T47D (cell line): ENCODE data around the gene MAP1A.
"Not testable (repeated sequence)": the region's sequence is repeated elsewhere in the genome, so short reads cannot be mapped to it uniquely, and the experiment has no call there.

ENCODE experiments used
- DNase-seq, 2 experiments: peaks; one replicate each; pipeline versions ENCODE4 v3.0.0 to v3.0.0-alpha.2; 2011 to 2012; ENCODE audit warnings: low read depth in 1 of 2, low spot score in 1 of 2
- JUND ChIP-seq: IDR thresholded peaks from 2 replicates; pipeline ENCODE4 v1.6.1; 2012; ENCODE audit warnings: low read depth
- in situ Hi-C: cut with HindIII; loops from 2 replicates; pipeline ENCODE4 v1.10.0; 2016; ENCODE audit warnings: low sequenced_read_pairs, low pct_unique_long_range_greater_than_20kb

The MAP1A gene

GRCh38 chr15:43550527-43551363 is 33.3 kb downstream of the MAP1A start:
- in situ Hi-C loops = no loop called here
- DNase-seq = no peak
- no peak for TF ChIP-seq JUND

GRCh38 chr15:43552256-43552655 is 34.8 kb downstream of the MAP1A start:
- in situ Hi-C loops = no loop called here
- no peak for DNase-seq
- TF ChIP-seq JUND = no peak

GRCh38 chr15:43552986-43553385 is 35.6 kb downstream of the MAP1A start:
- DNase-seq = no peak
- in situ Hi-C loops = no loop called here
- TF ChIP-seq JUND = no peak

GRCh38 chr15:43562753-43563152 is 45.3 kb downstream of the MAP1A start:
- DNase-seq, in situ Hi-C loops: not testable (repeated sequence)

- DNase-seq, in situ Hi-C loops: not testable (repeated sequence)
Measured at GRCh38 chr15:43563793-43564192, 46.4 kb downstream of the MAP1A start.

GRCh38 chr15:43566615-43567014 is 49.2 kb downstream of the MAP1A start:
- DNase-seq, in situ Hi-C loops: not testable (repeated sequence)

- DNase-seq, in situ Hi-C loops: not testable (repeated sequence)
Measured at GRCh38 chr15:43574607-43575006, 57.2 kb downstream of the MAP1A start.
